ENCODE results near the gene SDHC.

Gene SDHC

DNA sequence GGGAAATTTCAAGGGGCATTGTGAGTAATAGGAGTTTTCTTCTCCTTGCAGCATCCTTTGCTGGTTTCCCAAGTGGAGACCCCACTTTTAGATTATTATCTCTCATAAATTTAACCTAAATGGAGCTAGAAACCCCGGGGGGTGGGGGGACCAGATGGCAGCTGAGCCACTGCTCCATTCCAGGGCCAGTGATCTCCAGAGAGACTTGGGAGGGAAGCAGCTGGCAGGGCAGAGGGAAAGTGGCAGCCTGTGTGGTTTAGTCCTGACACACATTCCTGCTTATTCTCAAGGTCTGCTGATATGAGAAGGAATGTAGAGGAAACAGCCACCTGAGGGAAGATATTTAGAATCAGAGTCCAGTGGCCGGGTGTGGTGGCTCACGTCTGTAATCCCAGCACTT lies 39.3 kb upstream of the SDHC start:
- in situ Hi-C loops (cut with MboI; ENCODE audit: low sequenced_read_pairs, unreplicated experiment) = no loop called here
- no peak for DNase-seq (ENCODE audit: low spot score)
- TF ChIP-seq, protein P1, sequence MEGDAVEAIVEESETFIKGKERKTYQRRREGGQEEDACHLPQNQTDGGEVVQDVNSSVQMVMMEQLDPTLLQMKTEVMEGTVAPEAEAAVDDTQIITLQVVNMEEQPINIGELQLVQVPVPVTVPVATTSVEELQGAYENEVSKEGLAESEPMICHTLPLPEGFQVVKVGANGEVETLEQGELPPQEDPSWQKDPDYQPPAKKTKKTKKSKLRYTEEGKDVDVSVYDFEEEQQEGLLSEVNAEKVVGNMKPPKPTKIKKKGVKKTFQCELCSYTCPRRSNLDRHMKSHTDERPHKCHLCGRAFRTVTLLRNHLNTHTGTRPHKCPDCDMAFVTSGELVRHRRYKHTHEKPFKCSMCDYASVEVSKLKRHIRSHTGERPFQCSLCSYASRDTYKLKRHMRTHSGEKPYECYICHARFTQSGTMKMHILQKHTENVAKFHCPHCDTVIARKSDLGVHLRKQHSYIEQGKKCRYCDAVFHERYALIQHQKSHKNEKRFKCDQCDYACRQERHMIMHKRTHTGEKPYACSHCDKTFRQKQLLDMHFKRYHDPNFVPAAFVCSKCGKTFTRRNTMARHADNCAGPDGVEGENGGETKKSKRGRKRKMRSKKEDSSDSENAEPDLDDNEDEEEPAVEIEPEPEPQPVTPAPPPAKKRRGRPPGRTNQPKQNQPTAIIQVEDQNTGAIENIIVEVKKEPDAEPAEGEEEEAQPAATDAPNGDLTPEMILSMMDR (IDR thresholded peaks at IDR 0.05; ENCODE audit: borderline replicate concordance, control extremely low read depth, extremely low read depth, insufficient read depth, missing control alignments) = no peak

DNA sequence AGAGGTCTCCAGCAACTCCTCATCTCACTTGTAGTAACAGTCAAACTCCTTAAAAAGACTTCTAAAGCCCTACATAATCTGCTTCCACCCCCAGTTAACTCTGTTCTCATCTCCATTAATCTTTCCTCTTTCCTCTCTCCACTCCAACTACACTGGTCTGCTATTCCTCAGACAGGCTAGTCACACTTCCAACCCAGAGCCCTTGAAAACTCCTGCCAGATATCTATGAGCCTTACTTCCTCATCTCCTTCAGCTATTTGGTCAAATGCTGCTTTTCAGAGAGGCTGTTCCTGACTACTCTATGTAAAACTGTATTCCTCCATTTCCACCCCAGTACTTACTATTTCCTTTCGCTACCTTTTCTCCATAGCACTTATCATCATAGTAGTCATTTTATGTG lies 31.2 kb upstream of the SDHC start:
- in situ Hi-C loops (cut with MboI; ENCODE audit: low sequenced_read_pairs, unreplicated experiment) = no loop called here
- no peak for DNase-seq (ENCODE audit: low spot score)
- TF ChIP-seq, protein P1 (IDR thresholded peaks at IDR 0.05; ENCODE audit: borderline replicate concordance, control extremely low read depth, extremely low read depth, insufficient read depth, missing control alignments) = no peak

DNA sequence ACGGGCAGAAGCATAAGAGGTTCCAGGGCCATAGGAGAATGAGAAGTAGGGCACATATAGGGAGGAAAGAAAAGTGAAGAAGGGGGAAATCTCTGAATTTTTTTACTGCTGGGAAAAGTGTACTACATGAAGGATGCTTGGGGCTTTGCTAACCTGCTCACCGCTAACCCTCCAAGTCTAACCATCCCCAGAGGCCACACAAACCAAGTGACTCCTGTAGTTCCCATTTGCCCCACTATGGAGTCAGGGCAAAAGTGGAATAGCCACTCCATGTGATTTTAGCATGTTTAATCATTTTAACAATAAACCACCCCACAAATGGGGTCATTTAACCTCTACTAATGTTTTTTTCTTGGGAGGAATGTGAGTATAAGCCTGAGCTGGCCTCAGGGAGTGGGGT lies 29.1 kb upstream of the SDHC start:
- in situ Hi-C loops (cut with MboI; ENCODE audit: low sequenced_read_pairs, unreplicated experiment) = no loop called here
- TF ChIP-seq, protein P1 (IDR thresholded peaks at IDR 0.05; ENCODE audit: borderline replicate concordance, control extremely low read depth, extremely low read depth, insufficient read depth, missing control alignments) = no peak
- DNase-seq (ENCODE audit: low spot score) = no peak

DNA sequence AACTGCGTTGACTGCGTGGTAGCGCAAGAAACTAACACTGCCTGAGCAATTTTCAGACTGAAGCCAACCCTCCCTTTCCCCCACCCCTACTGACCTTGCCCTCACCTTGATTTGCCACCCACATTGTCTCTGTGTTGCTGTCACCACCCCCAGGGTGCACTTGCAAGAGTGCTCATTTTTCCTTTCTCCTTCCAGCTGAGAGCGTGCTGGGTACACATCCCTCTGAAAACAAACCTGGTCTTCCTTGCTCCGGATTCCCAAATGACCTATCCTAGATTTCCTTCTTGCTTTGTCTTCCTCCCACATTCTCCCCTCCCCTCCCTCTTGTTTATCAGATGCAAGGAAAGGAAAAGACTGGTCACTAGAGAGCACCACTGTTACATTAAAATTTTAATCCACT lies 28.7 kb upstream of the SDHC start:
- no peak for DNase-seq (ENCODE audit: low spot score)
- in situ Hi-C loops (cut with MboI; ENCODE audit: low sequenced_read_pairs, unreplicated experiment) = no loop called here
- TF ChIP-seq, protein P1 (IDR thresholded peaks at IDR 0.05; ENCODE audit: borderline replicate concordance, control extremely low read depth, extremely low read depth, insufficient read depth, missing control alignments) = no peak

DNA sequence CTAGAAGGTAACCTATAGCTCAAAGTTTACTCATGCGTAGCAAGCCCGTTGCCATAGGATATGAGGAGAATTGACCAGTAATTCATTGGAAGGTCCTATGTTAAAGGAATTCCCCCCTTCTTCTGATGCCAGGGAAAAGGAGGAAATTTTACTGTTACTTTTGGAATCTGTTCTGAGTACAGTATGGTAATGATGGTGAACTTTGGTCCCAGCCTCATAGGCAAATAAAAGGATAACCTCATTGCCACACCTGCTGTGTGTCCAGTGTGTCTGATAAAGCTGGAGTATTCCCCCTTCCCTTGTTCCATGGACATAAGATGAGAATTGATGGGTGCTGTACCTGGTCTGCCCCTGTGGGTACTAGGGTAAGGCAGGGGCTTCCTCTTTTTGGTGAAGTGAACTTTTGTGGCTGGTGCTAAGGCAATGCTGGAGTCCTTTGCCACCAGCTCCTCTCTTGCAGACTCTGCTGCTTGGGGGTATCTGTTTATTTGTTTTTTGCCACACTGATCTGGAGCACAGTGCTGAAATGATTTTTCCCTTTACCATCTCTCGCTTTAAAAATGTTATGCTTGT lies 26.6 kb upstream of the SDHC start:
- DNase-seq (ENCODE audit: low spot score) = no peak
- in situ Hi-C loops (cut with MboI; ENCODE audit: low sequenced_read_pairs, unreplicated experiment) = no loop called here
- TF ChIP-seq, protein P1 (IDR thresholded peaks at IDR 0.05; ENCODE audit: borderline replicate concordance, control extremely low read depth, extremely low read depth, insufficient read depth, missing control alignments) = no peak

DNA sequence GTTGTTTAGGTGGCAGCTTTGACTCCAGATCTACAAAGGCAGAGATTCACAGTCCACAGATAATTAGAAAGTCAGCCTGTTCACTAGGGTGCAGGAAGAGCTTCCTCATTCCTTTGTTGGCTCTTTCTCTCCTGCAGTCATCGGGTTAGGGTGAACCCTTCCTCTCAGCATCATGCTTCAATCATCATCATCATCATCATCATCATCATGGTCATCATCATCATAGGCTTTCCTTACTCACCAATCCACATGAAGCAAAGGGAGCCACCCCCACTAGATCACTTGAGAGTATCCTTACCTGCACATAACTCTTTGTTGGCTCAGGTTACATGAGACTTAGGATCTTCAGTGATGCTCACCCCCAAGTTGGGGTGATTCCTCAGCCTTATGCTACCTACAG lies 23.4 kb upstream of the SDHC start:
- TF ChIP-seq, protein P1 (IDR thresholded peaks at IDR 0.05; ENCODE audit: borderline replicate concordance, control extremely low read depth, extremely low read depth, insufficient read depth, missing control alignments) = no peak
- DNase-seq (ENCODE audit: low spot score) = no peak
- in situ Hi-C loops (cut with MboI; ENCODE audit: low sequenced_read_pairs, unreplicated experiment) = no loop called here

DNA sequence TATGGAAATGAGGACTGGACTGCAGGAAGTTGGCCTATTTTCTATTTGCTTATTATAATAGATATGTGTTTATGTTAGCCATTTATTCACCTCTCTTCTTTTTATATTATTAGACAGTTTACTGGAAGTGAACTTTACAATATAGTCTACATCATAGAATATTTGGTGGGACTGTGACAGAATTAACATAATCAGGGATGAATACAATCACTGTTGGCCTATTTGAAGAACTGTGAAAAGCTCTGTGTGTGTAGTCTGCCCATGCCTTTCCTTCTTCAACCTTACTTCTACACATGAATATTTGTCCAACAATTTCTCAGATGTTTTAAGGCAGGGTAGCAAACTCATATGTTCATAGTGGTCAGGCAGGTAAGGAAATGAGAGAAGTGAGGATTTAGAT lies 16.8 kb upstream of the SDHC start:
- TF ChIP-seq, protein P1 (IDR thresholded peaks at IDR 0.05; ENCODE audit: borderline replicate concordance, control extremely low read depth, extremely low read depth, insufficient read depth, missing control alignments) = no peak
- in situ Hi-C loops (cut with MboI; ENCODE audit: low sequenced_read_pairs, unreplicated experiment) = no loop called here

More for the DNA sequence above, 16.8 kb upstream of the SDHC start:
- DNase-seq (ENCODE audit: low spot score) = no peak

All from GM13976 (cell line).